ENCODE measurements around the gene DTYMK.

DNA sequence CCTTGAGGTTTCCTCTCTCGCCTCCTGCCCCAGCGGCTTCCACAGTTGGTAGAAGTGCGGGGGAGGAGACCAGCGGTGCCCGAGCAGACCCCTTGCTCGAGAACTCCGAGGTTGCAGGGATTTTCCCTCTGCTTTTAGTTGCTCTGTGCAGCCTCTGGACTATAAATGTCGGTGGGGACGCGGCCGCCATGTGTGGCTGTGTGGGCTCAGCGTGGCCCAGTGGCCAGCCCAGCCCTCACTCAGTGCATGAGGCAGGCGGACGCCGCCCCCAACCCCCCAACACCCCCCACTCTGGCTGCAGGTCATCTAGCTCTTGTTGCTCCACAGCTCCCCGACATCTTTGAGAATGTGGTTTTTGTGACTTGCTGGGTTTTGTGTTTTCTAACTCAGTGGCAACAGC, 32.5 kb upstream of the DTYMK start:
- no peak for TF ChIP-seq CTCF (IDR thresholded peaks at IDR 0.05 in 8 of 11, conservative IDR thresholded peaks at IDR 0.05 in 3 of 11)
- no peak for TF ChIP-seq POLR2A (IDR thresholded peaks at IDR 0.05)

Measured in spleen (tissue), 7 donors.